ENCODE data around the gene MMD. TPM values are rescaled to one million over a fixed set of nuclear protein-coding genes. Genes with fewer than 3 reads are reported as not detected.

Gene MMD
- total RNA-seq, 4 donors from 2014 or later: 4.6 to 25.7 (median 11.3) TPM

DNA sequence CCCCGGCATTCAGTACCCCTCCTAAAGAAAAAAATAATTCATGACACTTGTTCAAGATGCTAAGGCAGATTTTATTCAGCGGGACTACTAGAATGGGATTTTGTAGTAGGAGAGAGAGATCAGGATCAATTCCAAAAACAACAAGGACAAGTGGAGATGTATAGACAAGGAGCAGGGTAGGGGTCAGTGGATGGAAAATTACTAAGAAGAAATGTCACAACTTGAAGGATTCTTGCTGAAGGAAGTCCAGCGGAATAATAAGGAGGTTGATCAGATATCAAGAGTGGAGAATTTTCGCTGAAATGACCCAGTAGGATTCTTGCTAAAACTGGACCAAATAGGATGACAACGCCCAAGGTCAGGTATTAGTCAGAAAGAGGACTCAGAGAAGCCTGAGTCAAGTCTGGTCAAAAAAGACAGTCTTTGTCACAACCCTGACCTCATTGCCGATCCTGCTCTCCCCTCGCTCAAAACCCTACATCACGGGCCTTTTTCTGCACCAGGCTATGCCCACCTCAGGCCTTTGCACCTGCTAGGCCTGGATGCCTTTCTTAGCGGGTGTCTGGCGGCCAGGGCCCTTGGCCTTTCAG lies 36.9 kb downstream of the MMD start:
- in situ Hi-C loops (cut with MboI; ENCODE audit: low sequenced_read_pairs in 4 of 4) (loop anchor here in 1 of 4 donors (25.0 kb wide), 1 partner anchor 103 kb away; no protein-coding TSS in a partner anchor), intact Hi-C loops (cut with DNase I; ENCODE audit: low total_unique reads) (no loop called here)
- Histone ChIP-seq H3K9me3 (no peaks in the 10 kb centered on the region), H3K4me3 (no peak overlapping the region), H3K4me1 (no peaks in the 10 kb centered on the region), H3K27me3 (no peaks in the 10 kb centered on the region), H3K27ac (peak overlapping the region in 2 of 4 donors; percentile 6 to 33), H3K36me3 (no peaks in the 10 kb centered on the region)
- ATAC-seq (no peak), DNase-seq (no peak)
- TF ChIP-seq CTCF (IDR thresholded peaks at IDR 0.05 in 4 of 5, conservative IDR thresholded peaks at IDR 0.05 in 1 of 5) (no peak), POLR2A (IDR thresholded peaks at IDR 0.05) (no peak)

DNA sequence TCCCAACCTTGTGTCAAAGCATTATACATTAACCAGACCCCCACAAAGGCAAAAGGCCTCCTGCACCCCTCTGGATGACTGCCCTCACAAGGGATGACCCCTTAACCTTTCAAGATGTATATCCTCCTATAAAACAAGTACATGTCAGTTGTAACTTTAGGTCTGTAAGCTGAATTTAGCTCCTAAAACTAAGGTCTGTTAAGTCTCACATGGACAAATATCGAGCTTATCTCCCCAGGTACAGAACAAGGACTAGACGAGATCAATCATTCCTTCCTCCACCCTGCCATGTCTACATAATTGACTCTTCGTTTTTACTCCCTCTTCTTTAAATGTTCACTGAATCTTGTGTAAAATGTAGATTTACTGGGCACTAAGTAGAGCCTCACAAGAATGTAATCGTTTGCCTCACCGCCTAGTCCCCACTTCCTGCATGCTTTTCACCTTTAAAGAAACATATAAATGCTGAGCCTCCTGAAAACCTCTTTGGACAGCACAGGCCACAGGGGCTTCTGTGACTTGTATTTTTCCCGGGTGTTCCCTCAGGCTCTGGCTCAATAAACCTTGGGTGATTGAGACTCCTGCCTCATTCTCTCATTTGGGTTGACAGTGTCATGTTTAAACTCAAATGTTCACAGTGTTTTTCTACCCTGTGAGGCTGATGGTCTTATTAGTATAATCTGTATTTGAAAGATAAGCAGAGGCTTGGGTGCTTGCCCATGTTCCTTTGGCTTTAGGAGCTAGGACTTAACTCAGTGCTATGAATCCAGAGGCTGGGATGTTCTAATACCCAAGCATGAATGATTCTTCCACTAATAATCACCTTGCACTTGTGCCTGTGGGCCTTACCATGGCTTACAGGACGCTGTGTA lies 37.6 kb downstream of the MMD start:
- no peak for ATAC-seq
- intact Hi-C loops (cut with DNase I; ENCODE audit: low total_unique reads) (no loop called here), in situ Hi-C loops (cut with MboI; ENCODE audit: low sequenced_read_pairs in 4 of 4) (loop anchor here in 1 of 4 donors (25.0 kb wide), 1 partner anchor 103 kb away; no protein-coding TSS in a partner anchor)
- no peak for DNase-seq
- Histone ChIP-seq H3K9me3 (no peaks in the 10 kb centered on the region), H3K4me3 (no peak overlapping the region), H3K27me3 (no peaks in the 10 kb centered on the region), H3K36me3 (no peaks in the 10 kb centered on the region), H3K27ac (no peak overlapping the region), H3K4me1 (no peaks in the 10 kb centered on the region)
- TF ChIP-seq POLR2A (IDR thresholded peaks at IDR 0.05): no peak
- no peak for TF ChIP-seq CTCF (IDR thresholded peaks at IDR 0.05 in 4 of 5, conservative IDR thresholded peaks at IDR 0.05 in 1 of 5)

GRCh38 chr17:55381017-55381770 lies 40.4 kb downstream of the MMD start:
- in situ Hi-C loops (cut with MboI; ENCODE audit: low sequenced_read_pairs in 4 of 4): loop anchor here in 1 of 4 donors (25.0 kb wide), 1 partner anchor 106 kb away; no protein-coding TSS in a partner anchor
- intact Hi-C loops (cut with DNase I; ENCODE audit: low total_unique reads): no loop called here
- DNase-seq (no peak), ATAC-seq (no peak)
- H3K4me3 ChIP-seq: no peak overlapping the region
- H3K27ac ChIP-seq: no peak overlapping the region
- no peaks in the 10 kb centered on the region for H3K36me3 ChIP-seq
- no peaks in the 10 kb centered on the region for H3K27me3 ChIP-seq
- H3K9me3 ChIP-seq: no peaks in the 10 kb centered on the region
- no peak for TF ChIP-seq CTCF (IDR thresholded peaks at IDR 0.05 in 4 of 5, conservative IDR thresholded peaks at IDR 0.05 in 1 of 5)
- no peak for TF ChIP-seq POLR2A (IDR thresholded peaks at IDR 0.05)
- no peaks in the 10 kb centered on the region for H3K4me1 ChIP-seq

DNA sequence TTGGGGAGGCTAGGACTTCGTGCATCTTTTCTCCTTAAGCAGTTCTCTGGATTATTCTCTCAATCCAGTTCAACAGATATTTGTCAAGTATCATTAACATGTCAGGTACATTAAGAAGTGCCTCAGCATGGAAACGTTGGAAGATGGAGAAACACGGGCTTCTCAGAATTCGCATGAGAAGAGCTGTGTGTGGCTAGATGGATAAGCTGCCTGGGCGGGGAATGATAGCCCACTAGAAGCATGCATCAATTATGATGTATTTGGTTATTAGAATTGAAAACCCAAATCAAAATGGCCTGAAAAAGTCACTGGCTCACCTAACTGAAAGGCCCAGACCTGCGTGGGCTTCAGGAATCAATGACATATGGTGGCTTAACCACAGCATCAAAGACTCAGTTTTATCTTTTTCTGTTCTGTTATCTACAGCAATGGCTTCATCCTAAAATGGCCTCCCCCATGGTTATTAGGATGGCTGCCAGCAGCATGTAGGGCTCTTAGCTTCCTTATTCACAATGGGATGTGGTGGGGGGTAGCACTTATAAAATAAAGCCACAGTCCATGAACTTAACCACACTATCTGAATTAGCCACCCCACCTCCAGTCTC lies 43.9 kb downstream of the MMD start:
- Histone ChIP-seq H3K4me1 (no peaks in the 10 kb centered on the region), H3K36me3 (no peaks in the 10 kb centered on the region), H3K27ac (no peak overlapping the region), H3K27me3 (no peaks in the 10 kb centered on the region), H3K4me3 (no peak overlapping the region), H3K9me3 (no peaks in the 10 kb centered on the region)
- intact Hi-C loops (cut with DNase I; ENCODE audit: low total_unique reads): no loop called here
- ATAC-seq: no peak
- no peak for TF ChIP-seq CTCF (IDR thresholded peaks at IDR 0.05 in 4 of 5, conservative IDR thresholded peaks at IDR 0.05 in 1 of 5)
- no peak for TF ChIP-seq POLR2A (IDR thresholded peaks at IDR 0.05)
- in situ Hi-C loops (cut with MboI; ENCODE audit: low sequenced_read_pairs in 4 of 4): loop anchor here in 1 of 4 donors (25.0 kb wide), 1 partner anchor 110 kb away; no protein-coding TSS in a partner anchor
- no peak for DNase-seq
